ENCODE results near the gene PUM2. TPM values are rescaled to one million over a fixed set of nuclear protein-coding genes. Genes with fewer than 3 reads are reported as not detected.

The PUM2 gene
- polyA plus RNA-seq, 1 experiment, result 39.7 TPM

GRCh38 chr2:20199633-20200270 is 150.9 kb downstream of the PUM2 start:
- CTCF ChIA-PET, result no interaction called here
- no peak for DNase-seq (ENCODE audit: low read depth)
- TF ChIP-seq CTCF (IDR thresholded peaks at IDR 0.05; ENCODE audit: insufficient read depth, low read depth, low read length), result no peak
- no peaks in the 10 kb centered on the region for H3K27me3 ChIP-seq (ENCODE audit: control insufficient read depth, insufficient read depth, low read length)
- POLR2A ChIA-PET, result no interaction called here
- H3K4me3 ChIP-seq (ENCODE audit: low read depth, low read length), result no peak overlapping the region
- peaks cover 8% of the 10 kb centered on the region for H3K36me3 ChIP-seq (ENCODE audit: control insufficient read depth, insufficient read depth, low read length)

- DNase-seq (ENCODE audit: low read depth), result no peak
- Histone ChIP-seq H3K4me3 (ENCODE audit: low read depth, low read length) (no peak overlapping the region), H3K27me3 (ENCODE audit: control insufficient read depth, insufficient read depth, low read length) (no peaks in the 10 kb centered on the region), H3K36me3 (ENCODE audit: control insufficient read depth, insufficient read depth, low read length) (peaks cover 8% of the 10 kb centered on the region)
- POLR2A ChIA-PET, result no interaction called here
- TF ChIP-seq CTCF (IDR thresholded peaks at IDR 0.05; ENCODE audit: insufficient read depth, low read depth, low read length), result no peak
- CTCF ChIA-PET, result interaction anchor here (0.6 kb wide), 1 partner anchor 93 kb away, joined by 3 read pairs; no protein-coding TSS in a partner anchor
Observed at GRCh38 chr2:20198796-20199632, 151.6 kb downstream of the PUM2 start.

Small RNA genes lying within 50 kb of the gene (small RNA-seq; reads per million reads assigned to genes)
- gene RNU7-113P (ENCODE audit: insufficient read length, low read depth, low replicate concordance), result not detected

Other genes starting within 250 kb of the PUM2 start
- gene SDC1, start 125.7 kb downstream of the PUM2 start, polyA plus RNA-seq (2011; rRNA removed), result 32.0 and 42.0 TPM in 2 replicates
- gene RHOB, start 96.2 kb upstream of the PUM2 start, polyA plus RNA-seq (2011; rRNA removed), result 76.7 and 87.2 TPM in 2 replicates